NCI-H2081 (cell line): ENCODE data around the gene NLGN1.
A peak's percentile ranks its signal among the peaks of the same experiment; 100 is the strongest.
"Not testable (repeated sequence)": the region's sequence is repeated elsewhere in the genome, so short reads cannot be mapped to it uniquely, and the experiment has no call there.

ENCODE experiments used
- DNase-seq, 2 experiments: peaks; one replicate each; lab custom pipeline; 2025; lab: John Stamatoyannopoulos, UW

Gene NLGN1

GRCh38 chr3:174216946-174217718, 819.6 kb downstream of the NLGN1 start:
- DNase-seq = no peak

DNA sequence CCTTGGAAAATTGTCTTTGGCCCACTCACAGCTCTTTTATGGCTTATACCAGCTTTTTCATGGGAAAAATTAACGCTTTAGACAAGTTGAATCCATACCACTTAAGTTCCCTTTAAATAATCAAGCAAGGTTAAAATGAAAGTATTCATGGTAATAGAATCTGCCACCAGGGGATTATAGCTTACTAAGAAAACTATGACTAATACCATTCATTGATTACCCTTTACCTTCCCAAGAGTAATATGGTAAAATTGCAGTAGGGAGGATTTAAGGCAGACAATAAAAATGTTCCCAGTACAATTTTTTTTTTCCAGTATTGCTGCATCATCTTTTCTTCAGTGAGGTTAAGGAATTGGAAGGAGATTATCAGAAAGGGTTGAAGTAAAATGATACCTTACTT, 820.5 kb downstream of the NLGN1 start:
- DNase-seq = no peak

- DNase-seq = peak in 1 of 2 experiments; percentile 19
Measured at GRCh38 chr3:174219738-174220137, 822.2 kb downstream of the NLGN1 start.

- peak in 1 of 2 experiments; percentile 70 for DNase-seq
Measured at GRCh38 chr3:174220775-174221554, 823.4 kb downstream of the NLGN1 start.

GRCh38 chr3:174223042-174223441, 825.5 kb downstream of the NLGN1 start:
- DNase-seq = peak; percentile 15 to 66

GRCh38 chr3:174223626-174224025, 826.1 kb downstream of the NLGN1 start:
- no peak for DNase-seq

GRCh38 chr3:174229916-174230315, 832.4 kb downstream of the NLGN1 start:
- DNase-seq = no peak

- not testable (repeated sequence) for DNase-seq
Measured at GRCh38 chr3:174232028-174232657, 834.6 kb downstream of the NLGN1 start.

GRCh38 chr3:174232658-174233429, 835.3 kb downstream of the NLGN1 start:
- no peak for DNase-seq

GRCh38 chr3:174233511-174233910, 836.0 kb downstream of the NLGN1 start:
- no peak for DNase-seq

DNA sequence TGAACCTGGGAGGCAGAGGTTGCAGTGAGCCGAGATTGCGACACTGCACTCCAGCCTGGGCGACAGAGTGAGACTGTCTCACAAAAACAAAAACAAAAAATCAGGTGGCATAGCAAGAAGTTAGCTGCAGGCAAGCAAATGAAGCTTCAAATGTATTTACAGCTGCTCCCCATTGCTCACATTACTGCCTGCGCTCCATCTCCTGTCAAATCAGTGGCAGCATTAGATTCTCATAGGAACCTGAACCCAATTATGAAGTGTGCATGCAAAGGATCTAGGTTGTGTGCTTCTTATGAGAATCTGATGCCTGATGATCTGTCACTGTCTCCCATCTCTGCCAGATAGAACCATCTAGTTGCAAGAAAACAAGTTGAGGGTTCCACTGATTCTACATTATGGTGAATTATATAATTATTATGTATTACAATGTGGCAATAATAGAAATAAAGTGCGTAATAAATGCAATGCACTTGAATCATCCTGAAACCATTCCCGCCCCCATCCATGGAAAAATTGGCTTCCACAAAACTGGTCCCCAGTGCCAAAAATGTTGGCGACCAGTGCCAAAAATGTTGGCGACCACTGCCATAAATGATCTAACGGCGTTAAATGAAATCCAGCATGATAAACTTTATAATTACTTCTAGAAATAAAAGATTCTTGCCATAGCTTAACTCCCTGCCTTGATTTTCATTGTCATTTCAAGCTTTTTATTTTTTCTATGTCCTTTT, 844.9 kb downstream of the NLGN1 start:
- DNase-seq = no peak

GRCh38 chr3:174243171-174243570, 845.6 kb downstream of the NLGN1 start:
- no peak for DNase-seq

DNA sequence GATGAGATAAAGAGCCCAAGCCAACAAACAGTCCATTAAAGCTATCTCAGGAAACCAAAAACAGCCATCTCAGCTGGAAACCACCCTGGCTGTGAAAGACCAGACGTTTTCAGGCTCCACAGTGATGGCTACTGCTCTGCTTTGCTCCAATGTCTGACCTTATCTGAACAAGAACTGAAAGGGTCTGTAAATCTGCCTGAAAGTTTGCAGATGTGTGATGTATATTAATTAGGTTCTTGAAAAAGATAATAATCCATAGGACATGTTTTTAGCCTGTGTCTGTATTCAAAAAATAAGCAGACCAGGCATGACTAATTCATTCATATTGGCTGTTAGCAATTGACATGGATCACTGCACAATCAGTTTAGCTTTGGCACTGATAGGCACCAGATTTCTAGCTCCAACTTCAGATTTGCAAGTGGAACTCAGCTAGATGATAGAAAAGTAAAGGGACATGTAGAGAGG, 850.2 kb downstream of the NLGN1 start:
- no peak for DNase-seq

DNA sequence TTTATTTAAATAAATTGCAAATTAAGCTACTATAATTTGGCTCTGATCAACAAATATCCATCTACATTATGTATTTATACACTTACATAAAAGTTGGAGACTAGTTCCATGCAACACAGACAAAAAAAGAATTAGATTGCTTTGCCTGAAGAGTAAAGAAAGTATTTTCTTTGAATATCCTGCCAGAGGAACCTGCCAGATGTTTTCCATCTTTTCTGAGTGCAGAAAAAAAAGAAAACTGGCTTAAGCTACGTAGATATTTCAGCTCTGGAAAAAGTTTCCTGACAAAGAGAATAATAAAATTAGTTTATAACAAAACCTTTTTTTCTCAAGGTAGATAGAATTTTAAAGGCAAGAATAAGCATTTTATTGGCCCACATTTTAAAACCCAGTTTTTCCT, 854.1 kb downstream of the NLGN1 start:
- no peak for DNase-seq

DNA sequence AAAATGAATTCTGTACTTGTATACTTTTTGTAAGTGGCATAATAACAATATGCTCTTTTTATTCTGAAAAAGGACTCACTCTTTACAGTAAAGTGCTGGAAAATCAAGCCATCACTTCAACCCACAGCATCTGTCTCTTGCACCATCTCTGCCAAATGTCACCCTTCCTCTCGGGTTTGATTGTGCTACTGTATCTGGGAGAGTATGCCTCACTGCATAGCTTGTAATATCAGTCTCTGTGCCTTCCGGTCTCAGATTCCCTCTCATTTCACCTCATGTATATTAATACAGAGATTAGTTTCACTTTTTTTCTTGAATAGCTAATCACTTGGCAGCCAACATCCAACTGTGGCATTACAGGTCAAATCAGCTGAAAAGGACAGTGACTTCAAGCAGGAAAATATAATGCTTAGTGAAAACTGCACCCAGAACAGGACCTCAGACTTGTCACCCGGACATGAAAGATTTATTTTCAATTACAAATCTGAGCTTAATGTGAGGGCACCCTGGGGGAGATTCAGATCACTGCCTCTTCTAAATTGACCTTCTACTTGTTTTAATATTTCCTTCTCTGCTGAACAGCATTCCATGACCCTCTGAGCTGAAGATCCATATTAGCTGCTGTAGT, 855.8 kb downstream of the NLGN1 start:
- peak in 1 of 2 experiments; percentile 37 for DNase-seq

GRCh38 chr3:174253940-174254339, 856.4 kb downstream of the NLGN1 start:
- DNase-seq = no peak

DNA sequence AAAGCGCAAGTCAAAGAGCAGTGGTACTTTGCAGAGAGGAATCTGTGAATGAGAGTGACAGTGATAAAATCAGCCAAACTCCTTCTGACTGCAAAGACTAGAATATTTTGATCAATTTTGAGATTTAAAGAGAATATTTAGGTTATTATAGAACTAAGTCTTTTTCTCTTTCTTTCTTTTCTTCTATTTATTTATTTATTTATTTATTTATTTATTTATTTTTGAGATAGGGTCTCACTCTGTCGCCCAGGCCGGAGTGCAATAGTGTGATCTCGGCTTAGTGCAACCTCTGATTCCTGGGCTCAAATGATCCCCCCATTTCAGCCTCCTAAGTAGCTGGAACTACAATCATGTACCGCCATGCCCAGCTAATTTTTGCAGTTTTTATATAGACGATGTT, 857.9 kb downstream of the NLGN1 start:
- DNase-seq = no peak

DNA sequence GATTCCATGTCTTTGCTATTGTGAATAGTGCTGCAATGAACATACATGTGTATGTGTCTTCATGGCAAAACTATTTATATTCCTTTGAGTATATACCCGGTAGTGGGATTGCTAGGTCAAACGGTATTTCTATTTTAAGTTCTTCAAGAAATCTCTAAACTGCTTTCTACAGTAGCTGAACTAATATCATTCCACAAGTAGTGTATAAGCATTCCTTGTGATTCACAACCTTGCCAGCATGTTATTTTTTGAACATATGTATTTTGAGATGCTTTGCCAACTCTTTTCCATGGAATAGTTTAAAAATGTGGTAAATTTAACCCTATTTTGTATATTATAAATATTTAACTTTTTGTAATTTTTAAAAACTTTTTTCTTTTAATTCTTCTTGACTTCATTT, 868.9 kb downstream of the NLGN1 start:
- DNase-seq = no peak

DNA sequence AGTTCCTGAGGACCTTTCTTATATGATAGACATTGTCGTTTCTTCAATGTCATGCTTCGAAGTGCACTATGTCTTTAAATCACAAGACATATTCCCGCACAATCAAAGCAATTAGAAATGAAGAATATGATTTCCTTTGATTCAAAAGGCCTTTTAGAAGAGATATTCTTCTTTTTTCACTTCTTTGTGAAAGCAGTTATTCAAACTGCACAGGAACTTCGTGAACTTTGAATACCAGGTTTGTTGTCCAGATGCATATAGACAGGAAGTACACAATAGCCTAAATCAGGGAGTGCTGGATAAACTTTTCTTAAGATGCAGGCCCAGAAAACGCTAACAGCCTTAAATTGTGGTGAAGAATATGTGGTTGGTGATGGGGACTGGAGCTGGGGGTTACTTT, 870.5 kb downstream of the NLGN1 start:
- DNase-seq = no peak

GRCh38 chr3:174268586-174268985, 871.0 kb downstream of the NLGN1 start:
- DNase-seq = no peak

DNA sequence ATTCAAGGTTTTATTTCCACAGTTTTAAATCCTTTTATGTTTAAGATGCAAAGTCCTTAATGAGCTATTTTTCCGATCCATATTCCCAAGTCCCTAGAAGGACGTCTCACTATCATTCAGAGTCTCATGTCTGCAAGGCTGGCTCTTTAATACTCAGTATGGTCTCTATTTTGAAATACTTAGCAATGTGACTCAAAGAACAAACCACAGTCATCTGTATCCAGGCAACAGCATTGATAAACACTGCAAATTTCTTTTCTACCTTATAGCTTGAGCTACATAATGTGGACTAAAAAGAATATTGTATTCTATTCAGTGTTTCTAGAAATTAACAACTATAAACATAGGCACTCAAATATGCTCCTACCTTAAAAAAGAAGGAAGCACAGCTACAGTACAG, 873.3 kb downstream of the NLGN1 start:
- DNase-seq = no peak
